Keratinocyte (primary cell): ENCODE results near the gene KAT5.

ENCODE experiments used
- EZH2 ChIP-seq: IDR thresholded peaks from one replicate; pipeline ENCODE4 v1.6.1; 2012; ENCODE audit warnings: inconsistent platforms, mild to moderate bottlenecking, low read length, moderate library complexity
- TF ChIP-seq, protein P1 (sequence below), 3 experiments: IDR thresholded peaks in 1 of 3; conservative IDR thresholded peaks in 1 of 3; optimal IDR thresholded peaks in 1 of 3; 2 replicates in 2 of 3; 3 replicates in 1 of 3; pipeline versions ENCODE3 to v1.5.1; 2011; ENCODE audit warnings: low read length in 3 of 3, mild to moderate bottlenecking in 3 of 3, moderate library complexity in 2 of 3, control low read depth in 1 of 3, inconsistent platforms in 1 of 3; ENCODE audit not compliant: insufficient read depth in 2 of 3; ENCODE audit errors: extremely low read depth in 1 of 3

DNA sequence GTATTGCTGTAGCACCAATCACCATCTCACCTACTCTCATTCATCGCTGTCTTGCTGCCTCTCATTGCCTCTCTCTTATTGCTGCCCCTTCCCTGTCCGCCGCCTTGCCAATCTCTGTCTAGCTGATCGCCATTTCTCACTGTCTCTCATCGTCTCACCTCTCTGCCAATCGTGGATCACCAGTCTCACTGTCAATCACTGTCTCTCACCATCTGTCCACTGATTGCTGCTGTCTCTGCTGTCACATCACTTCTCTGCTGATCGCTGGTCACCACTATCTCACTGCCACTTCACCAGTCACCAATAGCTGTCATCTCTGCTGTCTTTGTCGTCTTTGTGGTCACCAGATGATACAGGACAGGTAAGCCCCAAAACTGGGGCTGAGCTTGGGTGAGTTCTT lies 29.1 kb downstream of the KAT5 start:
- TF ChIP-seq EZH2 = no peak
- TF ChIP-seq, protein P1, sequence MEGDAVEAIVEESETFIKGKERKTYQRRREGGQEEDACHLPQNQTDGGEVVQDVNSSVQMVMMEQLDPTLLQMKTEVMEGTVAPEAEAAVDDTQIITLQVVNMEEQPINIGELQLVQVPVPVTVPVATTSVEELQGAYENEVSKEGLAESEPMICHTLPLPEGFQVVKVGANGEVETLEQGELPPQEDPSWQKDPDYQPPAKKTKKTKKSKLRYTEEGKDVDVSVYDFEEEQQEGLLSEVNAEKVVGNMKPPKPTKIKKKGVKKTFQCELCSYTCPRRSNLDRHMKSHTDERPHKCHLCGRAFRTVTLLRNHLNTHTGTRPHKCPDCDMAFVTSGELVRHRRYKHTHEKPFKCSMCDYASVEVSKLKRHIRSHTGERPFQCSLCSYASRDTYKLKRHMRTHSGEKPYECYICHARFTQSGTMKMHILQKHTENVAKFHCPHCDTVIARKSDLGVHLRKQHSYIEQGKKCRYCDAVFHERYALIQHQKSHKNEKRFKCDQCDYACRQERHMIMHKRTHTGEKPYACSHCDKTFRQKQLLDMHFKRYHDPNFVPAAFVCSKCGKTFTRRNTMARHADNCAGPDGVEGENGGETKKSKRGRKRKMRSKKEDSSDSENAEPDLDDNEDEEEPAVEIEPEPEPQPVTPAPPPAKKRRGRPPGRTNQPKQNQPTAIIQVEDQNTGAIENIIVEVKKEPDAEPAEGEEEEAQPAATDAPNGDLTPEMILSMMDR (optimal IDR thresholded peaks at IDR 0.05 in 1 of 3, IDR thresholded peaks at IDR 0.05 in 1 of 3, conservative IDR thresholded peaks at IDR 0.05 in 1 of 3; ENCODE audit: extremely low read depth in 1 of 3, insufficient read depth in 2 of 3, low read length in 3 of 3) = no peak
